22Rv1 (cell line): ENCODE data around the gene SHISA6.

Experiments
- CTCF ChIP-seq: fragments of 450-650 bp; IDR thresholded peaks from 2 replicates; pipeline ENCODE4 v1.5.1; 2017; ENCODE audit warnings: mild to moderate bottlenecking
- ZFX ChIP-seq: fragments of 450-650 bp; IDR thresholded peaks from 2 replicates; pipeline ENCODE4 v1.6.1; 2017; ENCODE audit warnings: antibody characterized with exemption, borderline replicate concordance

- TF ChIP-seq CTCF: no peak
- no peak for TF ChIP-seq ZFX
Measured at GRCh38 chr17:11250161-11250560, 9.1 kb downstream of the SHISA6 start.
